22Rv1 (cell line): ENCODE data around the gene RASSF7.

Experiments used
- CTCF ChIP-seq: fragments of 450-650 bp; IDR thresholded peaks from 2 replicates; pipeline ENCODE4 v1.5.1; 2017; ENCODE audit warnings: mild to moderate bottlenecking
- ZFX ChIP-seq: fragments of 450-650 bp; IDR thresholded peaks from 2 replicates; pipeline ENCODE4 v1.6.1; 2017; ENCODE audit warnings: antibody characterized with exemption, borderline replicate concordance

GRCh38 chr11:581342-581741, 20.6 kb downstream of the RASSF7 start:
- no peak for TF ChIP-seq ZFX
- no peak for TF ChIP-seq CTCF
